ENCODE results near the gene RAD50.
"Not testable (repeated sequence)": the region's sequence is repeated elsewhere in the genome, so short reads cannot be mapped to it uniquely, and the experiment has no call there.

Gene RAD50

GRCh38 chr5:132556763-132557477 is at the start of gene RAD50:
Gene RAD50, plus strand, starts transcription at chr5:132556977. Its CDS starts 348 bp downstream, at chr5:132557325.
- TF ChIP-seq CTCF (IDR thresholded peaks at IDR 0.05; ENCODE audit: low read depth, low read length) (no peak), POLR2A (IDR thresholded peaks at IDR 0.05; ENCODE audit: extremely low read depth, insufficient read length) (peak; percentile 91), MYC (IDR thresholded peaks at IDR 0.05; ENCODE audit: low read depth, low read length) (peak; percentile 100), MAX (IDR thresholded peaks at IDR 0.05; ENCODE audit: low read depth, low read length) (peak; percentile 99)
- peak within 1 kb of the TSS; percentile 93 for H3K4me3 ChIP-seq (ENCODE audit: low read depth, low read length)
- DNase-seq (ENCODE audit: low read depth): peak; percentile 96

GRCh38 chr5:132510076-132510475 is 46.7 kb upstream of the RAD50 start:
- DNase-seq (ENCODE audit: low read depth): no peak
- TF ChIP-seq POLR2A (IDR thresholded peaks at IDR 0.05; ENCODE audit: extremely low read depth, insufficient read length) (no peak), MAX (IDR thresholded peaks at IDR 0.05; ENCODE audit: low read depth, low read length) (no peak), CTCF (IDR thresholded peaks at IDR 0.05; ENCODE audit: low read depth, low read length) (no peak), MYC (IDR thresholded peaks at IDR 0.05; ENCODE audit: low read depth, low read length) (no peak)
- no peak overlapping the region for H3K4me3 ChIP-seq (ENCODE audit: low read depth, low read length)

GRCh38 chr5:132513618-132514336 is 43.0 kb upstream of the RAD50 start:
- DNase-seq (ENCODE audit: low read depth); H3K4me3 ChIP-seq (ENCODE audit: low read depth, low read length): not testable (repeated sequence)

- not testable (repeated sequence) for DNase-seq (ENCODE audit: low read depth)
Observed at GRCh38 chr5:132522067-132522466, 34.7 kb upstream of the RAD50 start.

GRCh38 chr5:132524877-132525276 is 31.9 kb upstream of the RAD50 start:
- not testable (repeated sequence) for DNase-seq (ENCODE audit: low read depth)

More at GRCh38 chr5:132522067-132522466, 34.7 kb upstream of the RAD50 start:
- H3K4me3 ChIP-seq (ENCODE audit: low read depth, low read length): not testable (repeated sequence)

GRCh38 chr5:132525299-132525724 is 31.5 kb upstream of the RAD50 start:
- H3K4me3 ChIP-seq (ENCODE audit: low read depth, low read length): no peak overlapping the region
- DNase-seq (ENCODE audit: low read depth): peak; percentile 6
- no peak for TF ChIP-seq MYC (IDR thresholded peaks at IDR 0.05; ENCODE audit: low read depth, low read length)
- TF ChIP-seq POLR2A (IDR thresholded peaks at IDR 0.05; ENCODE audit: extremely low read depth, insufficient read length): no peak
- TF ChIP-seq CTCF (IDR thresholded peaks at IDR 0.05; ENCODE audit: low read depth, low read length): no peak
- TF ChIP-seq MAX (IDR thresholded peaks at IDR 0.05; ENCODE audit: low read depth, low read length): no peak

More at GRCh38 chr5:132524877-132525276, 31.9 kb upstream of the RAD50 start:
- H3K4me3 ChIP-seq (ENCODE audit: low read depth, low read length): not testable (repeated sequence)

- DNase-seq (ENCODE audit: low read depth): peak; percentile 57
- no peak for TF ChIP-seq MYC (IDR thresholded peaks at IDR 0.05; ENCODE audit: low read depth, low read length)
- TF ChIP-seq CTCF (IDR thresholded peaks at IDR 0.05; ENCODE audit: low read depth, low read length): peak; percentile 60
- no peak for TF ChIP-seq MAX (IDR thresholded peaks at IDR 0.05; ENCODE audit: low read depth, low read length)
- TF ChIP-seq POLR2A (IDR thresholded peaks at IDR 0.05; ENCODE audit: extremely low read depth, insufficient read length): no peak
- H3K4me3 ChIP-seq (ENCODE audit: low read depth, low read length): no peak overlapping the region
Observed at GRCh38 chr5:132526290-132526973, 30.3 kb upstream of the RAD50 start.

Data from NB4 (cell line).